Measurements from ENCODE around the gene DLG1.
"Not testable (repeated sequence)": the region's sequence is repeated elsewhere in the genome, so short reads cannot be mapped to it uniquely, and the experiment has no call there.

DLG1 gene

DNA sequence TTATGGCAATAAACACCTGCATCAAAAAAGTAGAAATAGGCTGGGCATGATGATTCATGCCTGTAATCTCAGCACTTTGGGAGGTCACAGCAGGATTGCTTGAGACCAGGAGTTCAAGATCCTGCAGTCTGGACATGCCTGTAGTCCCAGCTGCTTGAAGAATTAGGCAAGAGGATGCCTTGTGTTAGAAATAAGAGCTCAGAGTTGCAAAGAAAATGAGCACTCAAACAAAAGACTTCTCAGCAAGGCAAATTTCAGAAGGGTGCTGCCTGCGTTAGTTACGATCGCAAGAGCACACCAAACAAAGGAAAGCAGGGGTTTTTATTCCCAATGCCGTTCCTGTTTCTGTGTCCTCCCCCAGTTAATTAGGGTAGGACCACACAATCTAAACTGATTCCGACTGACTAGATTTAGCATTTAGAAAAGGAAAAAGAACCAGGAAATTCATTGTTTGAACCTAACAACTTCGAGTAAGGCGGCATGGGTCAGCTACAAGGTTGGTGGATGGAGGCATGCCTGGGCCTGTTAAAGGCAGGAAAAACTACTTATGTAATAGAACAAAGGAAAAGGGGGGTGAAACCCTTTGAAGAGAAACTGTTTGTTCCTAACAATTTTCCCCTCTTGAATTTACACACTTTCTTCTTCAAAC is 55.5 kb downstream of the DLG1 start:
- no peak for DNase-seq

DNA sequence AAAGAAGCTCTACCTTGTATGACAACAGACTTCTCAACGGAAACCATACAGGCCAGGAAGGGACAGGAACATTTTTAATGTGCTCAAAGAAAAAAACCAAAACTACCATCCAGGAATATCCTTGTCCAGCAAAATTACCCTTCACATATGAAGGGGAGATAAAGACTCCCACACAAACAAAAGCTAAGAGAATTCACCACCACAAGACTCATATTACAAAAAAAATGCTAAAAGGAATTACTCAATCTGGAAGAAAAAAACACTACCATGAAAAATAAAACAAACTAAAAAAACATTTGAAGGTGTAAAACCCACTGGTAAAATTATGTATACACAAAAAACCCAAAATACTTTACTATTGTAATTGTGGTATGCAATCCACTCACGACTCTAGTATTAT is 57.2 kb downstream of the DLG1 start:
- no peak for DNase-seq

DNA sequence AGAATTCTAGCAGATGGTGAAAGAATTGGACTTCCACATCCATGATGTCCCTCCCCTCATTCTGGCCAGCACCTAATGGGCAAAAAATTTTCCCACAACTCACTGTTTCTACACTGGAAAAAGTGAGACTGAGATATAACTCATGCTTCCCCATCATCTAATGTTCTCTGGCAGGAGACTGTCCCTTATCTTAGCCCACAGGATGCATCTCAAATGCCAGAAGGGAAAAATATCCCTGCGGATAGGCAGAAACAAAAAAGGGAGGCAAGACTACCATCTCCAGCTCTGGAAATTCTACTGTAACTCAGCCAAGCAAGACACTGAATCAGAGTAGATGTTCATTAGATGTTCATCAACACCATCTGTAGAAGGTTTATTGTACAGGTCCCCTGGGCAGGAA is 58.6 kb downstream of the DLG1 start:
- DNase-seq: no peak

DNA sequence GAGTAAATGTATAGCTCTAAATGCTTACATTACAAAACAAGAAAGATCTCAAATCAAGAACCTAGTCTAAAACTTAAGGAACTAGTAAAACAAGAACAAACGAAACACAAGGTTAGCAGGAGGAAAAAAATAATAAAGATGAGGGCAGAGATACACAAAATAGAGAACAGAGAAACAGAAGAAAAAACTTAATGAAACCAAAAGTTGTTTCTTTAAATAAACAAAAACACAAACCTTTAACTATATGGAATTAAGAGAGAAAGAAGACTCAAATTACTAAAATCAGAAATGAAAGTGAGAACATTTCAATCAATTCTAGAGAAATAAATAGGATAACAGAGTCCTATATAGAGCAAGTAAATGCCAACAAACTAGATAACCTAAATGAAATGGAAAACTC is 59.6 kb downstream of the DLG1 start:
- no peak for DNase-seq

DNA sequence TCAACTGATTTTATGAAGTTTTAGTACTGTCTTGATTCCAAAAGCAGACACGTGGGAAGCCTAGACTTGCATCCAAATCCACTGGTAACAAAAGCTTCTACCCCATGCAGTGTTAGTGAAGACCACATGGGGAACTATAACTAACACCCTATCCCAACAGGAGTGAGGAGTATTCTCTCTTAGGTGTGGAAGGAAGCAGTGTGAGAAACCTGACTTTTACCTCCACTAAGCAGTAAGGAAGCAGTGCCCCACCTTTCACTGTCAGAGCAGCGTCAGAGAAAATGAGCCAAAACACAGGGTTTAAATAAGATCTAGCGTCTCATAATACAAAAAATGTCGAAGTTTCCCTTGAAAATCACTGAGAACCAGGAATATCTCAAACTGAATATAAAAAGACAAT is 60.5 kb downstream of the DLG1 start:
- no peak for DNase-seq

DNA sequence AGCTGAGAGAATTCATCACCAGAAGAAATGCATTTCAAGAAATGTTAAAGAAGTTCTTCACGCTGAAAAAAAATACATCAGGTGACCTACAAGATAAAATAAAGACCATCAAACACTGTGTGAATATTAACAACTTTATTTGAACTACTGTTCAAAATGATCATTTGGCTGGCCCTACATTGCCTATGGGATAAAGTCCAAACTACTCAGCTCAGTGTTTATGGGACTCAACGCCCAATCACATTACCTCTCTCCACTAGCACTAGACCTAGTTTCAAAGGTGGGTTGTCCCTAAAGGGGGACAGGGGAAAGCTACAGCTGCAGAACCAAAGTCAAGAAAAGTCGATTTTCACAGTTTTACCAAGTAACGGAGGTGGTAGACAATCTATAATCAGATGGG is 62.0 kb downstream of the DLG1 start:
- DNase-seq: no peak

DNA sequence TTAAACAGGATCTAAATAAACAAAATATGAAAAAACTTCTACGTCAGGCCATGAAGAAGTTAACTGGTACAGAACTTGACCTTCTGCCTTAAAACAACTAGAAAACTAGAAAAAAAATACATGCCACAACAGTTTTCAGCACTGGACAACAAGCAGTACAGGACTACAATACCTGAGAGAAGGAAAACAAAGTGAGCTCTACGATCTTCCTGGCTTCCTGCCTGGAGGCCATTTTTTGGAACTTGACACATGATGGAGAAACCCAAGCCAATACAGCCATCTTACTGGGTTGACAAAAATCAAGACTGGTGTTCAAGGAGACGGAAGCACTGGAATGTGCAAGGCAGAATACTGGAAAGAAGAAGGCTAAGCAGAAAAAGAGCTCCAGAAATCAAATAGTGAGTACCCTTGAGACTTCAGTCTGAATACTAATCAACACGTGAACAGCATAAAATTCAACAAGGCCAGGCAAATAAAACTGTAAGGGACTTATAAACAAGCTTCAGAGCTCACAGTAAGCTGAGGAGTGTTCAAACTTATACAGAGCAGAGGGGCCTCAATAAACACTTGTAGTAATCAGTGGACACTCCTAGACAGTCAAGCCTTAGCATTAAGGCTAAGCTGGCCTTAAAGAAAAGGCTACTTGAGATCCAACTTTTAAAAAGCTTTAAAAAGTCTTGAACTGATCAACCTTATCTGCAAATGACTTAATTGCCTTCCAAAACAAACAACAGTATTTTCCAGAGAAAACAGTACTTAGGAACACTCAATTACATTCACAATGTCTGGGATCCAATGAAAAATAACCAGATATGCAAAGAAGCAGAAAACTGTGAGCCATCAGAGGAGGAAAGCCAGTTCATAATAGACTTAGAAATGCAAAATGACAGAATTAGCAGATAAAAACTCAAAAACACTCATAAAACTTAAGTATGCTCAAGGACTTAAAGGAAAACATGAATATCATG is 63.2 kb downstream of the DLG1 start:
- DNase-seq: no peak

DNA sequence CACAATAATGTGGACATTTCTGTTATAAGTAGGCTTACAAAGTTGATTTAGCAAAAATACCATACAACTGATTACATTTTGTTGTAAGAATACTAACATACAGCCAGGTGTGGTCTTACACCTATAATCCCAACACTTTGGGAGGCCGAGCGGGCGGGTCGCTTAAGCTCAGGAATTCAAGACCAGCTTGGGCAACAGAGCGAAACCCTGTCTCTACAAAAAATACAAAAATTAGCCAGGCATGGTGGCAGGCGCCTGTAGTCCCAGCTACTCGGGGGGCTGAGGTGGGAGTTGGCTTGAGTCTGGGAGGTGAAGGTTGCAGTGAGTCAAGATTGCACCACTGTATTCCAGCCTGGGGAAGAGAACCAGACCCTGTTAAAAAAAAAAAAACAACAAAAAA is 67.1 kb downstream of the DLG1 start:
- no peak for DNase-seq

DNA sequence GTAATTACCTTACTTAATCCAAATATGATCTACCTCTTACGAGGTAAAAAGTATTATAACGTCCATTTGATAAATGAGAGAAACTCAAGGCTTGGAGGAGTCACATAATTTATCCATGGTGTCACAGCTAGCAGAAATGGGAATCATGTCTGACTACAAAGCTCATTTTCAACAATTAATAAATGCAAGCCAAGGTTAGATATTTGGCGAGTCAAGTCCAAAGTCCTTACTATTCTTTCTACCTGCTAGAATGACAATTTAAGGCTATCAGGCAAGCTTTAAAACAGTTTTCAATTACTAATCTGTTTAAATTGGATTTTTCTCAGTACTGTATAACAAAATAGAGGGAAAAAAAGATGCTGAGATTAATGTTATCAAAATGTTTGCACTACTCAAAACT is 68.6 kb downstream of the DLG1 start:
- DNase-seq: no peak

DNA sequence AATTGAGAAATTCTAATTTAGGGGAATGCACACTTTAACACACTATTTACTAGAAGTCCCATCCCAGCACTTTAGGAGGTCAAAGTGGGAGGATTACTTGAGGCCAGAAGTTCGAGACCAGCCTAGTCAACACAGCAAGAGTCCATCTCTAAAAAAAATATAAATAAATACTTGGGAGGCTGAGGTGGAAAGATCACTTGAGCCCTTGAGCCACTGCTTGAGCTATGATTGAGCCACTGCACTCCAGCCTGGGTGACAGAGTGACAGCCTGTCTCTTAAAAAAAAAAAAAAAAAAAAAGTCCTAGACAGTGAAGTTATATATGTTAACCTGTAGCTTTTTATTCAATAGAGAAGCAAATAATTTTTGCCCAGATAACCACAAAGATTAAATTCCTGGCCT is 69.2 kb downstream of the DLG1 start:
- DNase-seq: no peak

DNA sequence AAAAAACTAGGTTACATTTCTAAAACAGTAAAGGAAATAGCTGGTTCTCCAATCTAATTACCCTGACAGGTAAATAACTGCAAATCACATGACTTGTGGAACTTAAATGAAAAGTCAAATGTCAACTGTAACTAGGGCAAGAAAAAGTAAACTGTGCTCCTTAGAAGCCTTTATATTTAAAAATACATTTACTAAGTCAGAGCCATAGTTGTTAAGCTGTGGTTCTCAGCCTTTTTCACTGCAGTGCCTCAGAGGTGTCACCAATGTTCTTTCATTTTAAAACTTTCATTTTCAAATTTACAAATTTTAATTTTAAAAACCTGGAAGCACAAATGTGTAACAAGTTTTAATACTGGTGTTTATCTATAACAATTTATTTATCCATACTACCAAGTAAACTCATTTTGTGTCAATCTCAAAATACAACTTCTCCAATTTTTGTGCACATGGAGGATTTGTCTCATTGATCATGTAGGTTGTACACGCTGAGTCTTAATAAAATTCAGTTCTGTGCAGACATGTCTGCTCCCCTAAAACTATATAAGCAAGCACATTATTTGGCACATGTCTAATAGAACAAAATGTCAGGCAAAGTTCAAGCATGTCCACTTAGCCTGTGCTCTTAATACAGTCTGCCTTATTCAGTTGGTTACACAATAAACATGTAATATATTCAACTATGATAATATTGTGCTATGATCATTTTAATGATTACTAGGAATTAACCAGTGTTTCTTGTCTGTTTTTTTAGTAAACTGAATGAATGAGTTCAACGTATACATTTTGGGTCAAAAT is 70.4 kb downstream of the DLG1 start:
- no peak for DNase-seq

DNA sequence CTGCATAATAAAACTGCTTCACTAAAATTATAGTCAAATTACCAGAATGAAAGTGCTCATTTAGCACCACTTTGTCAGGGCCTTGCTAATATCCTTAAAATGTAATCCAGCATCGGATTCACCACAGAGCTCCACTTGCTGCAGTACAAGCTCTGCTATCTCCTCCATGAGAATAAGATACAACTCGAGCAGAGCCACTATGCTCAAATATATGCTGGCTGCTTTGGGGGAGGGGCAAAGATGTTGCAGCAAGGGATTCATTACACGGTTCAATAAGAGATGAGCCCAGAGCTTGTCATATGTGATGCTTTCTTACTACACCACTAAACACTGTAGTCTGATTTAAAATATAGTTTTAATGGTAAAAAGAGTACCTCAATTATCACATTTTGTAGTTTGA is 72.2 kb downstream of the DLG1 start:
- no peak for DNase-seq

DNA sequence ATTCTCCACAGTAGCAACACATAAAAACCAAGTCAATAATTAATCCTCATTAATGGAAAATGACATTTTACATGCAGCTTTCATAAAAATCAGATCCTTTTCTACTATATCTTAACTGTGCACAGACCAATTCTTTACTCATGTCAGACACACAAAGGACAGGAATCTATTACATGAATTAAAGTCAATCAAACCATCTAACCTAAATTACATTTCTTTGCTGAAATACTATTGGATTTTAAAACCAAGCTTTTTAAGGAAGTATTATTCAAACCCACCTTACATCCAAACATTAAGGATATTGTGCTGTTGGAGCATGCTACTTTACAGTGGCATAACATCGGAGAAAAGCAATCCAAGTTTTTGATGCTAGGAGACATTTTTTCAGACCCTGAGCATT is 72.8 kb downstream of the DLG1 start:
- DNase-seq: no peak

DNA sequence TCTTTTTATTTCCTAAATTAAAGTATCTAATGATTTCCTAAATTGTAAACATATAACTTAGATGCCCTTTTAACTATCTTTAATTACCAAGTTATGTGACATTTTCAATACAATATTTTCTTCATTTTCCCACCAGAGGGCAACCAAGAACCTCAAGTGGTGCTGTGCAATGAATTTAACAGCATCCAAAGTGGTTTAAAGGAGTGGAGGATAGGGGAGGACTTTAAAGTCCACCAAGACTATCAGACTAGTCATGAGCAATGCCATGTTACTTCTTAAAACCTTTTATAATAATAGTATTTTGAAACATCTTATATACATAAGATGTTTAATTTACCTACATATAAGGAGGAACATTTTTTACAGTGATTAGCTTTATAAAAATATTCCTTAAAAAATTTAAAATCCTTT is 74.4 kb downstream of the DLG1 start:
- DNase-seq: no peak

DNA sequence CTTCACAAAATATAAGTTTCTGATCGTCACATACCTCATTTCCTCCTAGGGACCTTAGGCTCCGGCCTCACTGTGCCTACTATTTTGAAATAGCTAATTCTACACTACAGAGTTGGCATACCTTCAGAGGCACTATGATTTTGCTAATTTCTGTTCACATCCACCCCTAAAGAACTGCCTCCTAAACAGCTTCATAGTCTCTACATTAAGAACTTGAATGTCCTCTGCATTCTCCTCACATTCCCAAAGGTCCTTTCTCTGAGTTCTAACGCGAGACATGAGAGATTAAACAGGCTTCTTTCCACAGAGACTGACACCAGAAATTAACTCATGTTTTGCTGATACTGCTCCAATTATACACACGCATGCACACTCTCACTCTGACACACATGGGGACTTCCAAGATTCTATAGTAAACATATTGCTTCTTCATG is 75.5 kb downstream of the DLG1 start:
- DNase-seq: no peak

DNA sequence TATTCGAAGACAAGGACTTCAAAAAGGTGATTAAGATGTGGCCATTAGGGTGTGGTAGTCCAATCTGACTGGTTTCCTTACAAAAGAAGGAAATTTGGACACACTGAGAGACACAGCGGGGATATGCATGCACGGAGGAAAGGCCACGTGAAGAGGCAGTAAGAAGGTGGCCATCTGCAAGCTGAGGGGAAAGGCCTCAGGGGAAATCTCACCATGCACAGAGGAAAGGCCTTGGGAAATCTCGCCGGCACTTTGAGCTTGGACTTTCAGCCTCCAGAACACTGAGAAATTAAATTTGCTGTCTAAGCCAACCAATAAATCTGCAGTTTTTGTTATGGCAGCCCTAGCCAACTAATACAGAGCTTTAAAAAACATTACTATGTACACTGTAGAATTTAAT is 78.8 kb downstream of the DLG1 start:
- DNase-seq: no peak

DNA sequence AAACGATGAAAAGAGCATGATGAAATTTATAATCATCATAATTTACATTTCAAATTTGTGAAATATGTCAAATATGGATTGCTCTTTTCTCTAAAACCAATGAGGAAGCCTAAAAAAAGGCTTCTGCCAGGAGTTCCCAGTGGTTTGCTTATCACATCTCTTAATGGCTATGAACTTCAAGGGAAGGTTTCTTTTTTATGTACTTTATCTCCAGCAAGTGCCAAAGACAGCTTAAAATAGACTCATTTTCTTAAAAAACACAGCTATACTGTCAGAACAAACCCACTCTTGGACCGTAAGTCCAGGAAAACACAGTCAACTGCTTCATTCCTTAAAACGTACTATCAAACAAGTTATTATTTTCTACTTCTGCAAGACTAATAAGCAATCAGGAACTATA is 80.2 kb downstream of the DLG1 start:
- no peak for DNase-seq

DNA sequence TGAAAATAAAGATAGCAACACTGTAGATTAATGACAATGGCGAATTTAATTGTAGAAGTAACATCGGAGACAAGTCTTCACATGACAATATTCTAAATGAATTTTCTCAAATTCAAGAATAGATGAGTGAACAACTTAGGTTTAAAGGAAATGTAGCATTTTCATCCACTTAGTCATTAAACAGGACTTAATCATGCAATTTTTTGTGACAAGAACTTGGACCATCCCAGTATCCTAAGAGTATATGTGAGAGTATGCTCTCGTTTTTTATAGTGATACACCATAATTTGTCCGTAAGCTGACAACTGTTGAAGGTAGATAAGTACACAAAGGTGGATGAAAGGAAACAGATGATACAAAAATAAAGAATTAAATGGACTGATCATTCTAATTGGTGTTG is 81.5 kb downstream of the DLG1 start:
- DNase-seq: no peak

DNA sequence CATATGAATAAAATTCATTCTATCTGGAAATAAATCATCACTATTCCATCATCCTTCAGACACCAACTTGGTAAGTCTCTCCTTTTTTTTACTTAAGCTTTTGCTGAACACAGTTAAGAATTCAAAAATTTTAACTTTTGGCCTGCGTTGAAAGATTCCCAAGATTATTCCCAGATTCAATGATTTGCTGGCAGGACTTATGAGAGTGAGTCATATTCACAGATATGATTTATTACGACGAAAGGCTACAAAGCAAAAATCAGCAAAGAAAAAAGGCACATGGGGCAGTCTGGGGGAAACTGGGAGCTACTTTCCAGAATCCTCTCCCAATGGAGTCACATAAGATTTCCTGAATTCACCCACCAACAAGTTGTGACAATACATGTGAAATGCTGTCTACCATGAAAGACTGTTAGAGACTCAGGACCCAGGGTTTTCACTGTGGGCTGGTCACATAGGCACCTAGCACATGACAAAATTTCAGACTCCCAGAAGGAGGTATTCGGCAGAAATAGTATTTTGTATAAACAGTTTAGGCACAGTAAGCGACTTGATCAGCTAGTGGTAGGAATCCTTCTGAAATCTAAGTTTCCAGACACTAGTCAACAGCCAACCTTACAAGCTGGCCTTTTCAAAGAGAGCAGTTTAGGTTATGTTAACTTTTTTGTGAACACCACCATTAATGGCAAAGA is 82.1 kb downstream of the DLG1 start:
- no peak for DNase-seq

DNA sequence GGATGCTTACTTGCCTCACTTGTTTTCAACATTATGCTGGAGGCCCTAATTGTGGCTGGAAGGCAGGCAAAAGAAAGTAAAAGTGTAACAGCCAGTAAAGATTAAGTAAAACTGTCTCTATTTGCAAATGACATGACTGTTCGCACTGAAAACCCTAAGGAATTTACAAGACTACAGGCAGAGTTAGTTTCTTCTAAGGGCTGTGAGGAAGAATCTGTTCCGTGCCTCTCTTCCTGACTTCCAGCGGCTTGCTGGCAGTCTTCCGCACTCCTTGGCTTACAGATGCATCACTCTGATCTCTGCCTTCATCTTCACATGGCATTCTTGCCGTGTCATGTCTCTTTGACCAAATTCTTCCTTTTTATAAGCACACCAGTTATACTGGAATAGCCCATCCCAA is 86.1 kb downstream of the DLG1 start:
- DNase-seq: no peak

DNA sequence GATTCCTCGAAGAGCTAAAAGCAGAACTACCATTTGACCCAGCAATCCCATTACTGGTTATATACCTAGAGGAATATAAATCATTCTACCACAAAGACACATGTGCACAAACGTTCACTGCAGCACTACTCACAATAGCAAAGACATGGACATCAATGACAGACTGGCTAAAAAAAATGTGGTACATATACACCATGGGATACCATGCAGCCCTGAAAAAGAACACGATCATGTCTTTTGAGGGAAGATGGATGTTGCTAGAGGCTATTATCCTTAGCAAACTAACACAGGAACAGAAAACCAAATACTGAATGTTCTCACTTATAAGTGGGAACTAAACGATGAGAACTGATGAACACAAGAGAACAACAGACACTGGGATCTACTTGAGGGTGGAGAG is 86.7 kb downstream of the DLG1 start:
- DNase-seq: not testable (repeated sequence)

DNA sequence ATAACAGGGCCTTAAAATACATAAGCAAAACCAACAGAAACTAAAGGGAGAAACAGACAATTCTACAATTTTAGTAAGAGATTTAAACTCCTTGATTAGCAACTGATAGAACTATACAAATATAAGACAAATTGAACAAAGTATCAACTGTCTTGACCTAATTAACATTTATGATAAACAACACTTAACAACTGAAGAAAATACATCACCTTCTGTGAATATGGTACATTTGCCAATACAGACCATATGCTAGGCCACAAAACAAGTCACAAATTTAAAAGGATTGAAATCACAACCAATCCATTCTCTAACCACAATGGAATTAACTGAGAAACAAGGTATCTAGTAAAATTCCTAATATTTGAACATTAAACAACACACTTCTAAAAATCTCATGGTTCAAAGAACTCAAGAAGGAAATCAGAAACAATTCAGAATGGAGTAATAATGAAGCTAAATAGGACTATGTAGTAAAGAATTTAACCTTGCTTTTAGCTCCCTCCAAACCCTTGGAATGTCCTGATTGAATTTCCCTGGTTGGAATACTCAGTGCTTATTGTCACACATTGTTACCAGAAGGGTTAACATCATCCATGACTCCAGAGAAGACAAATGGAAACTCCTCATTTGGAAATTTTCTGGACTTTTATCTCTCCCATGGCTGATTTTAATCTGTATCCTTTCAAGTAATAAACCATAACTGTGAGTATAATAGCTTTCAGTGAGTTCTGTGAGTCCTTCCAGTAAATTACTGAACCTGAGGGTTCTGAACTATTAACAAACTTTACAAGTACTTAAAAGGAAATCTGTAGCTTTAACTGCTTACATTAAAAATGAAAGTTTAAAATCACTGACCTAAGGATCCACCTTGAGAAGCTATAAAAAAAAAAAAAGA is 88.8 kb downstream of the DLG1 start:
- no peak for DNase-seq
